Measurements from ENCODE around the gene TTC29.

GRCh38 chr4:146915132-146915531 lies 30.5 kb downstream of the TTC29 start:
- TF ChIP-seq, protein P1, sequence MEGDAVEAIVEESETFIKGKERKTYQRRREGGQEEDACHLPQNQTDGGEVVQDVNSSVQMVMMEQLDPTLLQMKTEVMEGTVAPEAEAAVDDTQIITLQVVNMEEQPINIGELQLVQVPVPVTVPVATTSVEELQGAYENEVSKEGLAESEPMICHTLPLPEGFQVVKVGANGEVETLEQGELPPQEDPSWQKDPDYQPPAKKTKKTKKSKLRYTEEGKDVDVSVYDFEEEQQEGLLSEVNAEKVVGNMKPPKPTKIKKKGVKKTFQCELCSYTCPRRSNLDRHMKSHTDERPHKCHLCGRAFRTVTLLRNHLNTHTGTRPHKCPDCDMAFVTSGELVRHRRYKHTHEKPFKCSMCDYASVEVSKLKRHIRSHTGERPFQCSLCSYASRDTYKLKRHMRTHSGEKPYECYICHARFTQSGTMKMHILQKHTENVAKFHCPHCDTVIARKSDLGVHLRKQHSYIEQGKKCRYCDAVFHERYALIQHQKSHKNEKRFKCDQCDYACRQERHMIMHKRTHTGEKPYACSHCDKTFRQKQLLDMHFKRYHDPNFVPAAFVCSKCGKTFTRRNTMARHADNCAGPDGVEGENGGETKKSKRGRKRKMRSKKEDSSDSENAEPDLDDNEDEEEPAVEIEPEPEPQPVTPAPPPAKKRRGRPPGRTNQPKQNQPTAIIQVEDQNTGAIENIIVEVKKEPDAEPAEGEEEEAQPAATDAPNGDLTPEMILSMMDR (IDR thresholded peaks at IDR 0.05), result no peak
- TF ChIP-seq POLR2A (IDR thresholded peaks at IDR 0.05), result no peak

Measured in esophagus squamous epithelium (tissue), 4 donors.